ENCODE measurements around the gene IKZF3.
"Not testable (repeated sequence)": the region's sequence is repeated elsewhere in the genome, so short reads cannot be mapped to it uniquely, and the experiment has no call there.

Gene IKZF3

GRCh38 chr17:39855911-39856649 lies 8.0 kb downstream of the IKZF3 start:
- DNase-seq = not testable (repeated sequence)

GRCh38 chr17:39854909-39855308 lies 9.2 kb downstream of the IKZF3 start:
- DNase-seq = no peak

GRCh38 chr17:39852239-39852638 lies 11.9 kb downstream of the IKZF3 start:
- DNase-seq = no peak

- not testable (repeated sequence) for DNase-seq
Observed at GRCh38 chr17:39850186-39850585, 13.9 kb downstream of the IKZF3 start.

- no peak for DNase-seq
Observed at GRCh38 chr17:39848600-39848999, 15.5 kb downstream of the IKZF3 start.

GRCh38 chr17:39846205-39846604 lies 17.9 kb downstream of the IKZF3 start:
- DNase-seq = no peak

GRCh38 chr17:39845052-39845846 lies 18.9 kb downstream of the IKZF3 start:
- DNase-seq = peak; percentile 25 to 49

GRCh38 chr17:39841134-39841683 lies 22.9 kb downstream of the IKZF3 start:
- DNase-seq = no peak

GRCh38 chr17:39838784-39839183 lies 25.3 kb downstream of the IKZF3 start:
- no peak for DNase-seq

- DNase-seq = no peak
Observed at GRCh38 chr17:39838057-39838456, 26.1 kb downstream of the IKZF3 start.

GRCh38 chr17:39836117-39836516 lies 28.0 kb downstream of the IKZF3 start:
- DNase-seq = no peak

- no peak for DNase-seq
Observed at GRCh38 chr17:39835038-39835786, 28.9 kb downstream of the IKZF3 start.

GRCh38 chr17:39834017-39834416 lies 30.1 kb downstream of the IKZF3 start:
- DNase-seq = no peak

GRCh38 chr17:39831588-39831987 lies 32.5 kb downstream of the IKZF3 start:
- DNase-seq = no peak

GRCh38 chr17:39828443-39828842 lies 35.7 kb downstream of the IKZF3 start:
- DNase-seq = no peak

GRCh38 chr17:39826334-39826733 lies 37.8 kb downstream of the IKZF3 start:
- no peak for DNase-seq

- peak in 1 of 2 experiments; percentile 11 for DNase-seq
Observed at GRCh38 chr17:39823407-39824054, 40.6 kb downstream of the IKZF3 start.

GRCh38 chr17:39822051-39822451 lies 42.1 kb downstream of the IKZF3 start:
- DNase-seq = no peak

GRCh38 chr17:39820987-39821386 lies 43.1 kb downstream of the IKZF3 start:
- no peak for DNase-seq

GRCh38 chr17:39820541-39820940 lies 43.6 kb downstream of the IKZF3 start:
- DNase-seq = no peak

GRCh38 chr17:39818358-39819000 lies 45.6 kb downstream of the IKZF3 start:
- DNase-seq = no peak

- no peak for DNase-seq
Observed at GRCh38 chr17:39816272-39816671, 47.8 kb downstream of the IKZF3 start.

Data from NCI-H2081 (cell line).